ENCODE results near the gene PDE6B.

The PDE6B gene

DNA sequence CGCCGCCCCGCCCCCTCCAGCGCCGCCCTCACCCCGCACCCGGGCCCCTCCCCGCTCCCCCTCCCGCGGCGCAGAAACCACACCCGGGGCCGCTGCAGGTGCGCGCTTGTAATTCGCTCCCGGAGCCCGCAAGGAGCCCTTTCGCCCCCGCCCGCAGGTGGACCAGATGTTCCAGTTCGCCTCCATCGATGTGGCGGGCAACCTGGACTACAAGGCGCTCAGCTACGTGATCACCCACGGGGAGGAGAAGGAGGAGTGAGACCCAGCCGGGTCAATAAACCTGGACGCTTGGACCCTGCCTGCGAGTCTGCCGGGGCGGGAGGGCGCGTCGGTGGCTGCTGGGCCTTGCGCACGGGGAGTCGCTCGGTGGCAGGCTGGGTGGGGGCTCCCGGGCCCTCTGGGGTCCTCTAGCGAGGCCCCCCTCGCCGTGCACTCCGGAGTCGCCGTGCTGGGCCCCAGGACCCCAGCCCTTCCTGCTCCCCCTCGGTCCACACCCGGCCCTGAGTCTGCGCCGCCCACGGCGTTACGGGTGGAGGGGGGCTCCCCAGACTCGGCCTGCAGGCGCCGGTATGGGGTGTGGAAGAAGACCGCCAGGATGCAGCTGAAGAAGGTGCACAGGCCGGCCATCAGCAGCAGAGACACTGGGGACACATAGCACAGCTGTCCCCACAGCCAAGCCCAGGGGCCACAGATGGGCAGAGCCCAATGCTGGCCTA is 56.5 kb downstream of the PDE6B start:
- peak; percentile 85 for DNase-seq (ENCODE audit: low spot score)
- in situ Hi-C loops (cut with MboI; ENCODE audit: low pct_unique_long_range_greater_than_20kb, low sequenced_read_pairs, unreplicated experiment) = no loop called here
- TF ChIP-seq, protein P1, sequence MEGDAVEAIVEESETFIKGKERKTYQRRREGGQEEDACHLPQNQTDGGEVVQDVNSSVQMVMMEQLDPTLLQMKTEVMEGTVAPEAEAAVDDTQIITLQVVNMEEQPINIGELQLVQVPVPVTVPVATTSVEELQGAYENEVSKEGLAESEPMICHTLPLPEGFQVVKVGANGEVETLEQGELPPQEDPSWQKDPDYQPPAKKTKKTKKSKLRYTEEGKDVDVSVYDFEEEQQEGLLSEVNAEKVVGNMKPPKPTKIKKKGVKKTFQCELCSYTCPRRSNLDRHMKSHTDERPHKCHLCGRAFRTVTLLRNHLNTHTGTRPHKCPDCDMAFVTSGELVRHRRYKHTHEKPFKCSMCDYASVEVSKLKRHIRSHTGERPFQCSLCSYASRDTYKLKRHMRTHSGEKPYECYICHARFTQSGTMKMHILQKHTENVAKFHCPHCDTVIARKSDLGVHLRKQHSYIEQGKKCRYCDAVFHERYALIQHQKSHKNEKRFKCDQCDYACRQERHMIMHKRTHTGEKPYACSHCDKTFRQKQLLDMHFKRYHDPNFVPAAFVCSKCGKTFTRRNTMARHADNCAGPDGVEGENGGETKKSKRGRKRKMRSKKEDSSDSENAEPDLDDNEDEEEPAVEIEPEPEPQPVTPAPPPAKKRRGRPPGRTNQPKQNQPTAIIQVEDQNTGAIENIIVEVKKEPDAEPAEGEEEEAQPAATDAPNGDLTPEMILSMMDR (IDR thresholded peaks at IDR 0.05; ENCODE audit: extremely low read depth, insufficient read depth, missing control alignments) = no peak

DNA sequence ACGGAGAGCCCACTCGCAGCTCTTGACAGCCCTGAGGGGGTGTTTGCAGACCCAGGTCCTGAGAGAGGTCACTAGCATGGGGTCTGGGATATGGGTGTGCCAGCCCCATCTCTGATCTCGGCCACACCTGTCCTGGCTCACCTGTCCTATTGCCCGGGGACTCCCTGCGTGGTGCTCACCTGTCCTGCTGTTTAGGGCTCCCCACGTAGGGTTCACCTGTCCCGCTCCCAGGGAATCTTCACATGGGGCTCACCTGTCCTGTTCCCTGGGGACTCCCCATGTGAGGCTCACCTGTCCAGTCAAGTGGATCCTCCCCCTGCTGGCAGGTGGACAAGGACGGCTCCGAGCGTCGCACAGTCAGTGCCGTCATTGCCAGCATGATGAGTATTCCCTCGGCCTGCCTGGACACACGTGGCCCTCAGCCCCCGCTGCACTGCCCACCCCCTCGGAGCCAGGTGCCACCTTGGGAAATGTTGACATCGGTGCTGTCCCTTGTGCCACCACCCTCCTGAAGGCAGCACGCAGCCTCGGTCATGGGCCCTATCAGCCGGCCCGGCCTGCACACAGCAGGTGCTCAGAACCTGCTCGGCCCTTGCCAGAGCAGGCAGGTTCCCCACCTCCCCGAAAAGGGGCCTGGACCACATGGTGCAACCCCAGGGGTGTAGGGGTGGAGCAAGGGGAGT is 57.3 kb downstream of the PDE6B start:
- in situ Hi-C loops (cut with MboI; ENCODE audit: low pct_unique_long_range_greater_than_20kb, low sequenced_read_pairs, unreplicated experiment) = no loop called here
- TF ChIP-seq, protein P1 (IDR thresholded peaks at IDR 0.05; ENCODE audit: extremely low read depth, insufficient read depth, missing control alignments) = no peak
- DNase-seq (ENCODE audit: low spot score) = no peak

DNA sequence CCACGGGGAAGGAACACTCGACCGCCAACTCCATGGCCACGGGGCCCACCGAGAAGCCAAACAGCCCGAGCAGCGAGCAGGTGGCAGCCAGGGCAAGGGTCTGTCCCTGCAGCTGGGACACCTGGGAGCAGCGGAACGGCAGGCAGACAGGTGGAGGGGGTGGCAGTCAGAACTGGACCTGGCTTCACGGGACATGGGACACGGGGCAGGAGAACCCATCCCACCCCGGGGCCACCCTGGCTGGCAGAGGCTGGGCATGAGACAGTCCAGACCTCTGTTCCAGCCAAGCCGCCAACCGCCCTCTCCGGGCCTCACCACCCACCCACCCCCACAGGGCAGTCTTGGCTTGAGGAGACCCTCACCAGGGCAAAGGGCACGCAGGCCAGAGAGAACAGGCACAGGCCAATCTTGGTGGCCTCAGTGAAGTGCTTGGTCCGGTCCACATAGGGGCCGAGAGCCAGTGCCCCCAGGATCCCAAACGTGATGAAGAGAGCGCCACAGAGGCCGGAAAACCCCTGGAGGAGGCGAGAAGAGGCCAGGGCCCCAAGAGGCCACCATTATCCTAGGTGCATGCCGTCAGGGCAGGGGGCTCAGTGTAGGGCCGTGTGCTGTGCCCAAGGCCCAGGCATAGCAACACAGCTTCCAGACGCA is 58.0 kb downstream of the PDE6B start:
- DNase-seq (ENCODE audit: low spot score) = no peak
- in situ Hi-C loops (cut with MboI; ENCODE audit: low pct_unique_long_range_greater_than_20kb, low sequenced_read_pairs, unreplicated experiment) = no loop called here
- TF ChIP-seq, protein P1 (IDR thresholded peaks at IDR 0.05; ENCODE audit: extremely low read depth, insufficient read depth, missing control alignments) = no peak

DNA sequence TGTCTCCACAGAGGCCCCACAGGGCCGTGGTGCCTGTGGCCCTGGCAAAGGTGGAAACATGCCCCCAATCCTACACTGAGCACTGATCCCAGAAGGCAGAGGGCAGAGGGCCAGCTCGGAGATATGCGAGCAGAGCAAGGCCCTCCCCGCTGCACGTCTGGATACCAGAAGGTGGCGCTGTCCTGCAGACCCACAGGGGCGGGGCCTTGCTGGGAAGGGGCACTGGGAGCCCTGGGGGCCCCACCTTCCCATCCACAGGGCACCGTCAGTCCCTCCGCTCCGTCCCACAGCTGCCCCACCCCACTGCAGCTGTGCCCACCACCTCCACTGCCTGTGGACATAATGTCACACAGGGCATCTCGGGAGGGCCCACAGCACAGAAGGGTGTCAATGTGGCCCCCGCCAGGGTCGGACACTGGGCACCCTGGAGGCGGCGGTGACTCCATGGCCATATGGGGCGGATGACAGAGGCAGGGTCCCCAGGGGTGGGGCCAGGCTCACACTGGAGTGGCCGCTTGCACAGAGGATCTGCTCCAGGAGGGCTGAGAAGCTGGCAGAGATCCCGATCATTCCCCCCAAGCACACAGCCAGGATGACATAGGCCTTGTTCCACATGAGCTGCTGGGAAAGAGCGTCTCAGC is 58.7 kb downstream of the PDE6B start:
- in situ Hi-C loops (cut with MboI; ENCODE audit: low pct_unique_long_range_greater_than_20kb, low sequenced_read_pairs, unreplicated experiment) = no loop called here
- TF ChIP-seq, protein P1 (IDR thresholded peaks at IDR 0.05; ENCODE audit: extremely low read depth, insufficient read depth, missing control alignments) = peak; percentile 78
- peak; percentile 71 for DNase-seq (ENCODE audit: low spot score)

DNA sequence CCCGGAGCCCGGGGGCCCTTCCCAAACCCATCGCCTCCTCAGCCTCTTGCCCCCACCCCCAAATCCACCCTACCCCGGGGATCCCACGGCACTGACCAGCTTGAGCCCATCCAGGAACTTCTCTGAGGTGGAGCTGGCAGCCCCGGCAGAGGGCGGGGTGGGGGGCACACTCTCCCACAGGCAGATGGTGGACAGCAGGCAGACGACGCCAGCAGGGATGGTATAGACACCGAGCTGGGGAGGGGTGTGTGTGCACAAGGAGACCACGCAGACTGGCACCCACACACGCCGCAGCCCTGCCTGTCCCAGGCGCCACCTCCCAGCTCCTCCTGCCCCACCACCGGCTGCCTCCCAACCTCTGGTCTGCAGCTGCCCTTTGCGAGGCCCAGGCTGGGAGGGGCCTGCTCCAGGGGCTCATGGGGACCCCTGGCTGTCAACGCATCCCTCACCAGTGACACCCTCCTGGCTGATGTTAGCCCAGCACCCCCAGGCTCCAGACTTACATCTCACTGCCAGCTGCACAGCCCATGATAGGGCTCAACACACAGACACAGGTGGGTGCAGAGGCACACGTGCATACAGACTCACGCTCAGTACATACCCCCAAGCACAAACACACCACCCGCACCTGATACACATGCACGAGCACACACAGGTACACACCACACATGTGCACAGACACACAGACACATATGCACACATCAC is 59.4 kb downstream of the PDE6B start:
- TF ChIP-seq, protein P1 (IDR thresholded peaks at IDR 0.05; ENCODE audit: extremely low read depth, insufficient read depth, missing control alignments) = no peak
- no peak for DNase-seq (ENCODE audit: low spot score)
- in situ Hi-C loops (cut with MboI; ENCODE audit: low pct_unique_long_range_greater_than_20kb, low sequenced_read_pairs, unreplicated experiment) = no loop called here
